ENCODE data around the gene OXSM.

- no peak for TF ChIP-seq POLR2AphosphoS5 (IDR thresholded peaks at IDR 0.05)
- no peak for TF ChIP-seq POLR2A (IDR thresholded peaks at IDR 0.05)
Measured at GRCh38 chr3:25744470-25744869, 45.4 kb upstream of the OXSM start.
